Tibial nerve (tissue), 3 donors: Measurements from ENCODE around the gene MED12L.

Experiments used
- POLR2A ChIP-seq, 2 donors: fragments of 450-650 bp; IDR thresholded peaks; one replicate each; pipeline ENCODE4 v1.6.1; 2017; ENCODE audit warnings: antibody characterized with exemption in 2 of 2, mild to moderate bottlenecking in 2 of 2, moderate library complexity in 2 of 2
- TF ChIP-seq, protein P1 (sequence below), 5 experiments: fragments of 200-600 bp in 3 of 5; fragments of 450-650 bp in 2 of 5; sonication (generic) in 3 of 5; IDR thresholded peaks; one replicate each; pipeline ENCODE4 v1.5.1; 2016 to 2019; ENCODE audit warnings: antibody characterized with exemption in 5 of 5, mild to moderate bottlenecking in 3 of 5, moderate library complexity in 2 of 5

DNA sequence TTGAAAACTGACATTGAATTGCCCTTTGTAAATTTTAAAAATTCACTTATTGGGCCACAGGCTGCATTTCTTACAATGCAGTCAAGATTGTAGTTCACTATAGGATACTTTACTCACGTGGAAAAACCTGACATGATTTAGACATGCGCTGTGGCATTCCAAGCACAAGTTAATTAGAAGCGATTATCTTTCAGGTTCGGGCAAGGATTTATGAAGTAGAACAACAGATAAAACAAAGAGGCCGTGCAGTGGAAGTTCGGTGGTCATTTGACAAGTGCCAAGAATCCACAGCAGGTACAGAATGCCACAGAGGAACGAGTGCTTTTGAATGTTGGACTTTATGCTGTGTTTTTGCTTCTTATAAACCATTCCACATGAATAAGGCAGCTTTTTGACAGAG is 79.8 kb downstream of the MED12L start:
- TF ChIP-seq POLR2A (IDR thresholded peaks at IDR 0.05), result no peak
- TF ChIP-seq, protein P1, sequence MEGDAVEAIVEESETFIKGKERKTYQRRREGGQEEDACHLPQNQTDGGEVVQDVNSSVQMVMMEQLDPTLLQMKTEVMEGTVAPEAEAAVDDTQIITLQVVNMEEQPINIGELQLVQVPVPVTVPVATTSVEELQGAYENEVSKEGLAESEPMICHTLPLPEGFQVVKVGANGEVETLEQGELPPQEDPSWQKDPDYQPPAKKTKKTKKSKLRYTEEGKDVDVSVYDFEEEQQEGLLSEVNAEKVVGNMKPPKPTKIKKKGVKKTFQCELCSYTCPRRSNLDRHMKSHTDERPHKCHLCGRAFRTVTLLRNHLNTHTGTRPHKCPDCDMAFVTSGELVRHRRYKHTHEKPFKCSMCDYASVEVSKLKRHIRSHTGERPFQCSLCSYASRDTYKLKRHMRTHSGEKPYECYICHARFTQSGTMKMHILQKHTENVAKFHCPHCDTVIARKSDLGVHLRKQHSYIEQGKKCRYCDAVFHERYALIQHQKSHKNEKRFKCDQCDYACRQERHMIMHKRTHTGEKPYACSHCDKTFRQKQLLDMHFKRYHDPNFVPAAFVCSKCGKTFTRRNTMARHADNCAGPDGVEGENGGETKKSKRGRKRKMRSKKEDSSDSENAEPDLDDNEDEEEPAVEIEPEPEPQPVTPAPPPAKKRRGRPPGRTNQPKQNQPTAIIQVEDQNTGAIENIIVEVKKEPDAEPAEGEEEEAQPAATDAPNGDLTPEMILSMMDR (IDR thresholded peaks at IDR 0.05), result no peak
